ENCODE data around the gene POC1B. TPM values are rescaled to one million over a fixed set of nuclear protein-coding genes. Genes with fewer than 3 reads are reported as not detected.
"Not testable (repeated sequence)": the region's sequence is repeated elsewhere in the genome, so short reads cannot be mapped to it uniquely, and the experiment has no call there.

Gene POC1B
- total and polyA plus RNA-seq, 8 donors, result 19.5 to 27.8 (median 23.1) TPM

GRCh38 chr12:89468017-89468416 is 57.8 kb downstream of the POC1B start:
- no peak for DNase-seq
- Histone ChIP-seq H3K27ac (no peak overlapping the region), H3K4me3 (no peak overlapping the region), H3K36me3 (no peaks in the 10 kb centered on the region), H3K4me1 (peaks cover 0 to 7% of the 10 kb centered on the region in 2 donors), H3K9me3 (no peaks in the 10 kb centered on the region), H3K27me3 (no peaks in the 10 kb centered on the region)
- intact Hi-C loops (cut with DNase I), result no loop called here
- TF ChIP-seq CTCF (IDR thresholded peaks at IDR 0.05), result no peak
- no peak for ATAC-seq

- ATAC-seq (no peak), DNase-seq (no peak)
- no peaks in the 10 kb centered on the region for H3K27me3 ChIP-seq
- no peaks in the 10 kb centered on the region for H3K36me3 ChIP-seq
- no peak overlapping the region for H3K4me3 ChIP-seq
- H3K27ac ChIP-seq, result no peak overlapping the region
- intact Hi-C loops (cut with DNase I), result loop anchor here in 1 of 2 donors (5.0 kb wide), 1 partner anchor 413 kb away; no protein-coding TSS in a partner anchor
- H3K4me1 ChIP-seq, result peaks cover 0 to 20% of the 10 kb centered on the region in 2 donors
- no peak for TF ChIP-seq CTCF (IDR thresholded peaks at IDR 0.05)
- H3K9me3 ChIP-seq, result no peaks in the 10 kb centered on the region
Measured at GRCh38 chr12:89464974-89465592, 60.8 kb downstream of the POC1B start.

GRCh38 chr12:89461649-89462612 is 63.9 kb downstream of the POC1B start:
- intact Hi-C loops (cut with DNase I), result loop anchor here in 1 of 2 donors (5.0 kb wide), 1 partner anchor 410 kb away; no protein-coding TSS in a partner anchor
- ATAC-seq, result peak; percentile 97
- H3K9me3 ChIP-seq, result no peaks in the 10 kb centered on the region
- peak overlapping the region; percentile 56 to 75 for H3K27ac ChIP-seq
- no peak overlapping the region for H3K4me3 ChIP-seq
- peak; percentile 33 to 45 for TF ChIP-seq CTCF (IDR thresholded peaks at IDR 0.05)
- H3K36me3 ChIP-seq, result no peaks in the 10 kb centered on the region
- H3K4me1 ChIP-seq, result peaks cover 0 to 13% of the 10 kb centered on the region in 2 donors
- H3K27me3 ChIP-seq, result no peaks in the 10 kb centered on the region
- peak in 1 of 4 donors; percentile 46 for DNase-seq

GRCh38 chr12:89461190-89461589 is 64.7 kb downstream of the POC1B start:
- Histone ChIP-seq H3K27ac (peak overlapping the region; percentile 56 to 75), H3K4me1 (peaks cover 0 to 13% of the 10 kb centered on the region in 2 donors), H3K4me3 (no peak overlapping the region), H3K36me3 (no peaks in the 10 kb centered on the region), H3K9me3 (no peaks in the 10 kb centered on the region), H3K27me3 (no peaks in the 10 kb centered on the region)
- DNase-seq (peak in 1 of 4 donors; percentile 20), ATAC-seq (peak; percentile 47)
- intact Hi-C loops (cut with DNase I), result loop anchor here in 1 of 2 donors (5.0 kb wide), 1 partner anchor 409 kb away; no protein-coding TSS in a partner anchor
- TF ChIP-seq CTCF (IDR thresholded peaks at IDR 0.05), result no peak

- H3K36me3 ChIP-seq; intact Hi-C loops (cut with DNase I); H3K4me3 ChIP-seq; H3K27ac ChIP-seq; DNase-seq; H3K9me3 ChIP-seq; H3K27me3 ChIP-seq; ATAC-seq: not testable (repeated sequence)
- peaks cover 0 to 15% of the 10 kb centered on the region in 2 donors for H3K4me1 ChIP-seq
Measured at GRCh38 chr12:89459279-89459678, 66.6 kb downstream of the POC1B start.

Data from left lung (tissue), 10 donors.